Nephron progenitor cell (in vitro differentiated cells): Measurements from ENCODE around the gene TSPAN10.

Experiments
- DNase-seq: peaks from one replicate; pipeline ENCODE4 v3.0.0; 2021
- H3K27ac Mint-ChIP-seq: 2 replicates; pipeline ENCODE4 v1.8.0; 2021; ENCODE audit warnings: mild to moderate bottlenecking, moderate library complexity, mixed read lengths
- H3K27me3 Mint-ChIP-seq: 2 replicates; pipeline ENCODE4 v1.8.0; 2021; ENCODE audit warnings: mild to moderate bottlenecking, low read depth, mixed read lengths; ENCODE audit not compliant: poor library complexity
- H3K36me3 Mint-ChIP-seq: 2 replicates; pipeline ENCODE4 v1.8.0; 2021; ENCODE audit warnings: low read depth, mixed read lengths
- H3K4me1 Mint-ChIP-seq: 2 replicates; pipeline ENCODE4 v1.8.0; 2021; ENCODE audit warnings: mixed read lengths
- H3K4me3 Mint-ChIP-seq: 2 replicates; pipeline ENCODE4 v1.8.0; 2021; ENCODE audit warnings: mild to moderate bottlenecking, moderate library complexity, mixed read lengths
- H3K9me3 Mint-ChIP-seq: 2 replicates; pipeline ENCODE4 v1.8.0; 2021; ENCODE audit warnings: mild to moderate bottlenecking, moderate library complexity, mixed read lengths
- CTCF ChIP-seq: fragments of 200-600 bp; sonication (generic); IDR thresholded peaks from 2 replicates; pipeline ENCODE4 v1.5.0; 2021; ENCODE audit warnings: antibody characterized with exemption

The TSPAN10 gene

GRCh38 chr17:81683584-81684441 lies 46.8 kb downstream of the TSPAN10 start, which contains the start of the genes ARL16 and HGS:
ARL16 (minus strand) TSS chr17:81683797; CDS start chr17:81683753, 44 bp downstream.
HGS (plus strand) TSS chr17:81684011; CDS start chr17:81684067, 56 bp downstream.
- Mint-ChIP-seq H3K36me3 (peaks cover 9% of the 10 kb centered on the region), H3K4me3 (peak within 1 kb of the TSS; percentile 93), H3K9me3 (no peaks in the 10 kb centered on the region), H3K27me3 (peaks cover 2% of the 10 kb centered on the region), H3K4me1 (peaks cover 30% of the 10 kb centered on the region), H3K27ac (peak within 1 kb of the TSS; percentile 95)
- no peak for TF ChIP-seq CTCF
- peak; percentile 98 for DNase-seq

GRCh38 chr17:81684442-81684911 lies 47.5 kb downstream of the TSPAN10 start:
- peaks cover 2% of the 10 kb centered on the region for H3K27me3 Mint-ChIP-seq
- no peak for TF ChIP-seq CTCF
- H3K36me3 Mint-ChIP-seq = peaks cover 14% of the 10 kb centered on the region
- H3K4me1 Mint-ChIP-seq = peaks cover 30% of the 10 kb centered on the region
- peak overlapping the region; percentile 87 for H3K4me3 Mint-ChIP-seq
- no peak for DNase-seq
- H3K27ac Mint-ChIP-seq = peak overlapping the region; percentile 83
- no peaks in the 10 kb centered on the region for H3K9me3 Mint-ChIP-seq

- DNase-seq = no peak
- H3K36me3 Mint-ChIP-seq = peaks cover 12% of the 10 kb centered on the region
- peak overlapping the region; percentile 87 for H3K4me3 Mint-ChIP-seq
- peaks cover 30% of the 10 kb centered on the region for H3K4me1 Mint-ChIP-seq
- no peaks in the 10 kb centered on the region for H3K9me3 Mint-ChIP-seq
- no peak overlapping the region for H3K27ac Mint-ChIP-seq
- H3K27me3 Mint-ChIP-seq = peaks cover 2% of the 10 kb centered on the region
- no peak for TF ChIP-seq CTCF
These were observed 48.1 kb downstream of the TSPAN10 start for GRCh38 chr17:81685108-81685507.

GRCh38 chr17:81686614-81687013 lies 49.6 kb downstream of the TSPAN10 start:
- Mint-ChIP-seq H3K27me3 (peaks cover 2% of the 10 kb centered on the region), H3K36me3 (peaks cover 11% of the 10 kb centered on the region)
- DNase-seq = no peak

GRCh38 chr17:81687770-81688541 lies 51.0 kb downstream of the TSPAN10 start:
- no peak for DNase-seq
- Mint-ChIP-seq H3K27ac (no peak overlapping the region), H3K27me3 (peaks cover 2% of the 10 kb centered on the region), H3K36me3 (peaks cover 11% of the 10 kb centered on the region), H3K4me1 (peaks cover 16% of the 10 kb centered on the region), H3K9me3 (no peaks in the 10 kb centered on the region), H3K4me3 (no peak overlapping the region)
- no peak for TF ChIP-seq CTCF

More at GRCh38 chr17:81686614-81687013, 49.6 kb downstream of the TSPAN10 start:
- TF ChIP-seq CTCF = no peak
- no peak overlapping the region for H3K4me3 Mint-ChIP-seq
- peaks cover 27% of the 10 kb centered on the region for H3K4me1 Mint-ChIP-seq
- H3K27ac Mint-ChIP-seq = peak overlapping the region; percentile 68
- no peaks in the 10 kb centered on the region for H3K9me3 Mint-ChIP-seq
